ENCODE measurements around the gene EP400. TPM values are rescaled to one million over a fixed set of nuclear protein-coding genes. Genes with fewer than 3 reads are reported as not detected.

Gene EP400
- total and polyA plus RNA-seq, 9 of the 15 experiments (the other 6 are each of a cell fraction or from before 2014, with no cell fraction given): 4.5 to 58.0 (median 7.0) TPM

DNA sequence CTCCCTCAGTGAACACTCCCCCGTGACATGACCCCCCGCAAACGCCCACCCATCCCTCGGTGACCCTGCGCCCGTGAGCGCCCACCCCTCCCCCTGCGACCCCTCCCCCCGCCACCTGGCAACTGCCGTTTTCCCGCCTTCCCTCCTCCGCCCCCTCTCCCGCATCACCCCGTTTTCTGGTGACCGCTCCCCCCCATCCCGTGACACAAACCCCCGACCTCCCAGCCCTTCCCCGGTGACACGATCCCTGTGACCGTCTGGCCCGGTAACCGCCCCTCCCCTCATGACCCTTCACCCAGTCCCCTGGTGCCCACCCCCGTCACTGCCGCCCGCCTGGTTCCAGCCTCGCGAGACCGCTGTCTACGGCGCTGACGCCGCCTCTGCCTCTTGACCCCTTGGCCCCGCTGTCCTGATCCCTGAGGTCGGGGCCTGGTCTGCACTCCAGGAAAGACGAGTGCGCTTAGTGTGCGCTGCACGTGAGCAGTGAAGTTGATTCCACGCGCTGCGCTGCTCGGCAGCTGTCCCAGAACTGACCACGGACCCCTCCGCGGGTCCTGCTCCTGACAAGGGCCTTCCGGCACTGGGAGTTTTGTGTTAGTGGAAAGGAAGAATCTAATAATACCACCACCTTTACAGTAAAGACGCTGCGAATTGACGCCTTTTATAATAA is 135.0 kb downstream of the EP400 start (continued):
- peak; percentile 82; the same call in 1 of the 2 replicates for TF ChIP-seq NKRF (IDR thresholded peaks at IDR 0.05; ENCODE audit: borderline replicate concordance)
- TF ChIP-seq, protein P1, sequence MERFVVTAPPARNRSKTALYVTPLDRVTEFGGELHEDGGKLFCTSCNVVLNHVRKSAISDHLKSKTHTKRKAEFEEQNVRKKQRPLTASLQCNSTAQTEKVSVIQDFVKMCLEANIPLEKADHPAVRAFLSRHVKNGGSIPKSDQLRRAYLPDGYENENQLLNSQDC (CRISPR knock-in tag; IDR thresholded peaks at IDR 0.05): no peak
- TF ChIP-seq SREBF2 (CRISPR knock-in tag; IDR thresholded peaks at IDR 0.05): peak; percentile 85; the same call in 1 of the 2 replicates
- no peak for TF ChIP-seq NR2F6 (CRISPR knock-in tag; IDR thresholded peaks at IDR 0.05)
- TF ChIP-seq ASH1L (IDR thresholded peaks at IDR 0.05; ENCODE audit: borderline replicate concordance, low read depth, partially characterized antibody): no peak
- TF ChIP-seq CCAR2 (IDR thresholded peaks at IDR 0.05; ENCODE audit: low read depth, low read length): no peak
- TF ChIP-seq, protein P2, sequence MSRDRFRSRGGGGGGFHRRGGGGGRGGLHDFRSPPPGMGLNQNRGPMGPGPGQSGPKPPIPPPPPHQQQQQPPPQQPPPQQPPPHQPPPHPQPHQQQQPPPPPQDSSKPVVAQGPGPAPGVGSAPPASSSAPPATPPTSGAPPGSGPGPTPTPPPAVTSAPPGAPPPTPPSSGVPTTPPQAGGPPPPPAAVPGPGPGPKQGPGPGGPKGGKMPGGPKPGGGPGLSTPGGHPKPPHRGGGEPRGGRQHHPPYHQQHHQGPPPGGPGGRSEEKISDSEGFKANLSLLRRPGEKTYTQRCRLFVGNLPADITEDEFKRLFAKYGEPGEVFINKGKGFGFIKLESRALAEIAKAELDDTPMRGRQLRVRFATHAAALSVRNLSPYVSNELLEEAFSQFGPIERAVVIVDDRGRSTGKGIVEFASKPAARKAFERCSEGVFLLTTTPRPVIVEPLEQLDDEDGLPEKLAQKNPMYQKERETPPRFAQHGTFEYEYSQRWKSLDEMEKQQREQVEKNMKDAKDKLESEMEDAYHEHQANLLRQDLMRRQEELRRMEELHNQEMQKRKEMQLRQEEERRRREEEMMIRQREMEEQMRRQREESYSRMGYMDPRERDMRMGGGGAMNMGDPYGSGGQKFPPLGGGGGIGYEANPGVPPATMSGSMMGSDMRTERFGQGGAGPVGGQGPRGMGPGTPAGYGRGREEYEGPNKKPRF (IDR thresholded peaks at IDR 0.05; ENCODE audit: low read depth, low read length): no peak
- TF ChIP-seq NFRKB (IDR thresholded peaks at IDR 0.05; ENCODE audit: low read depth): no peak
- 0 out of 2 replicates have a peak, but pooled peaks have one; percentile 24 for TF ChIP-seq ZBTB12 (CRISPR knock-in tag; IDR thresholded peaks at IDR 0.05)
- TF ChIP-seq, protein P3, sequence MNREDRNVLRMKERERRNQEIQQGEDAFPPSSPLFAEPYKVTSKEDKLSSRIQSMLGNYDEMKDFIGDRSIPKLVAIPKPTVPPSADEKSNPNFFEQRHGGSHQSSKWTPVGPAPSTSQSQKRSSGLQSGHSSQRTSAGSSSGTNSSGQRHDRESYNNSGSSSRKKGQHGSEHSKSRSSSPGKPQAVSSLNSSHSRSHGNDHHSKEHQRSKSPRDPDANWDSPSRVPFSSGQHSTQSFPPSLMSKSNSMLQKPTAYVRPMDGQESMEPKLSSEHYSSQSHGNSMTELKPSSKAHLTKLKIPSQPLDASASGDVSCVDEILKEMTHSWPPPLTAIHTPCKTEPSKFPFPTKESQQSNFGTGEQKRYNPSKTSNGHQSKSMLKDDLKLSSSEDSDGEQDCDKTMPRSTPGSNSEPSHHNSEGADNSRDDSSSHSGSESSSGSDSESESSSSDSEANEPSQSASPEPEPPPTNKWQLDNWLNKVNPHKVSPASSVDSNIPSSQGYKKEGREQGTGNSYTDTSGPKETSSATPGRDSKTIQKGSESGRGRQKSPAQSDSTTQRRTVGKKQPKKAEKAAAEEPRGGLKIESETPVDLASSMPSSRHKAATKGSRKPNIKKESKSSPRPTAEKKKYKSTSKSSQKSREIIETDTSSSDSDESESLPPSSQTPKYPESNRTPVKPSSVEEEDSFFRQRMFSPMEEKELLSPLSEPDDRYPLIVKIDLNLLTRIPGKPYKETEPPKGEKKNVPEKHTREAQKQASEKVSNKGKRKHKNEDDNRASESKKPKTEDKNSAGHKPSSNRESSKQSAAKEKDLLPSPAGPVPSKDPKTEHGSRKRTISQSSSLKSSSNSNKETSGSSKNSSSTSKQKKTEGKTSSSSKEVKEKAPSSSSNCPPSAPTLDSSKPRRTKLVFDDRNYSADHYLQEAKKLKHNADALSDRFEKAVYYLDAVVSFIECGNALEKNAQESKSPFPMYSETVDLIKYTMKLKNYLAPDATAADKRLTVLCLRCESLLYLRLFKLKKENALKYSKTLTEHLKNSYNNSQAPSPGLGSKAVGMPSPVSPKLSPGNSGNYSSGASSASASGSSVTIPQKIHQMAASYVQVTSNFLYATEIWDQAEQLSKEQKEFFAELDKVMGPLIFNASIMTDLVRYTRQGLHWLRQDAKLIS (CRISPR knock-in tag; IDR thresholded peaks at IDR 0.05): no peak; the same call in none of the 2 replicates
- TF ChIP-seq SP1 (CRISPR knock-in tag; IDR thresholded peaks at IDR 0.05): peak; percentile 9; the same call in 1 of the 2 replicates
- TF ChIP-seq, protein P4, sequence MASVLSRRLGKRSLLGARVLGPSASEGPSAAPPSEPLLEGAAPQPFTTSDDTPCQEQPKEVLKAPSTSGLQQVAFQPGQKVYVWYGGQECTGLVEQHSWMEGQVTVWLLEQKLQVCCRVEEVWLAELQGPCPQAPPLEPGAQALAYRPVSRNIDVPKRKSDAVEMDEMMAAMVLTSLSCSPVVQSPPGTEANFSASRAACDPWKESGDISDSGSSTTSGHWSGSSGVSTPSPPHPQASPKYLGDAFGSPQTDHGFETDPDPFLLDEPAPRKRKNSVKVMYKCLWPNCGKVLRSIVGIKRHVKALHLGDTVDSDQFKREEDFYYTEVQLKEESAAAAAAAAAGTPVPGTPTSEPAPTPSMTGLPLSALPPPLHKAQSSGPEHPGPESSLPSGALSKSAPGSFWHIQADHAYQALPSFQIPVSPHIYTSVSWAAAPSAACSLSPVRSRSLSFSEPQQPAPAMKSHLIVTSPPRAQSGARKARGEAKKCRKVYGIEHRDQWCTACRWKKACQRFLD (CRISPR knock-in tag; IDR thresholded peaks at IDR 0.05): peak; percentile 56; the same call in 1 of the 2 replicates
- TF ChIP-seq ZBTB8A (IDR thresholded peaks at IDR 0.05; ENCODE audit: partially characterized antibody): no peak
- peak; percentile 27; the same call in 1 of the 2 replicates for TF ChIP-seq HDAC2 (IDR thresholded peaks at IDR 0.05)
- no peak for TF ChIP-seq NCOA2 (IDR thresholded peaks at IDR 0.05; ENCODE audit: partially characterized antibody in 2 of 2)
